Stimulated activated CD8-positive, alpha-beta memory T cell treated with anti-CD3 and anti-CD28 coated beads, Interleukin-2, amount 100 ng/mL, for 1 hour (primary cell): ENCODE results near the gene MRPS30.
"Not testable (repeated sequence)": the region's sequence is repeated elsewhere in the genome, so short reads cannot be mapped to it uniquely, and the experiment has no call there.

Source experiments
- DNase-seq, 2 donors: peaks; one replicate each; pipeline ENCODE4 v3.0.0-alpha.2; 2020; ENCODE audit warnings: low read depth in 2 of 2

MRPS30 gene

GRCh38 chr5:44821164-44821563, 12.4 kb downstream of the MRPS30 start:
- DNase-seq: no peak

- DNase-seq: not testable (repeated sequence)
Measured at GRCh38 chr5:44824662-44825061, 15.9 kb downstream of the MRPS30 start.

GRCh38 chr5:44827681-44828080, 18.9 kb downstream of the MRPS30 start:
- no peak for DNase-seq

- no peak for DNase-seq
Measured at GRCh38 chr5:44828719-44829118, 20.0 kb downstream of the MRPS30 start.

- no peak for DNase-seq
Measured at GRCh38 chr5:44830951-44831350, 22.2 kb downstream of the MRPS30 start.

GRCh38 chr5:44833249-44833648, 24.5 kb downstream of the MRPS30 start:
- no peak for DNase-seq

- no peak for DNase-seq
Measured at GRCh38 chr5:44835693-44836092, 26.9 kb downstream of the MRPS30 start.

- DNase-seq: no peak
Measured at GRCh38 chr5:44839018-44839681, 30.4 kb downstream of the MRPS30 start.

GRCh38 chr5:44842496-44843282, 33.9 kb downstream of the MRPS30 start:
- DNase-seq: no peak

GRCh38 chr5:44844744-44845143, 36.0 kb downstream of the MRPS30 start:
- no peak for DNase-seq

GRCh38 chr5:44845777-44846176, 37.0 kb downstream of the MRPS30 start:
- no peak for DNase-seq

GRCh38 chr5:44847206-44847852, 38.6 kb downstream of the MRPS30 start:
- DNase-seq: no peak

GRCh38 chr5:44860267-44860666, 51.5 kb downstream of the MRPS30 start:
- no peak for DNase-seq

- no peak for DNase-seq
Measured at GRCh38 chr5:44862808-44863207, 54.1 kb downstream of the MRPS30 start.
